ENCODE results near the gene SLC35E3.

DNA sequence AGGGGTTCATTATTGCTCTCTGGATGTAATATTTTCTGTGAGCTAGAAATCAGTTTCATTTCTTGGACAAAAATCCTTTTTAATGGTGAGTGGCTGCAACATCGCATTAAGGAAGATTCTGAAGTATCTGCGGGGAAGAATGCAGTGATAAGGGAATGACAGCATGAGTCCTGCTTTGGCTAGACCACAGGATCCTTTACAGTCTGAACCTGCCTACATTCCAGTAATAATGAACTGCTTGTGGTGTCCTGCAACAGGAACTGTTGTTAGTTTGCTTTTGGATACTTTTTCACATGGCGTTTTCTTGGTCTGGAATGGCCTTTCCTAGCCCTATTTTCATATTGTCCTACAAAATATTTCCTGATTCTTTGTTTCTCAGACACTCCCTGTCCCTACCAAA is 77.7 kb downstream of the SLC35E3 start:
- peak; percentile 64; the same call in 1 of the 2 replicates for TF ChIP-seq POLR2A (IDR thresholded peaks at IDR 0.05; ENCODE audit: low read depth, low read length)
- no peak for TF ChIP-seq POU2F2 (IDR thresholded peaks at IDR 0.05; ENCODE audit: low read depth, low read length)
- no peak for TF ChIP-seq PAX5 (IDR thresholded peaks at IDR 0.05; ENCODE audit: insufficient read depth, low read length, severe bottlenecking)
- TF ChIP-seq POLR2AphosphoS5 (IDR thresholded peaks at IDR 0.05; ENCODE audit: low read depth, low read length) = no peak
- TF ChIP-seq TAF1 (IDR thresholded peaks at IDR 0.05; ENCODE audit: low read depth, low read length) = no peak

Data from GM12891 (cell line).